Hepatocyte (in vitro differentiated cells): Measurements from ENCODE around the gene KSR1.

ENCODE experiments used
- CTCF ChIP-seq: fragments of 200-600 bp; sonication (generic); IDR thresholded peaks from 2 replicates; pipeline ENCODE4 v1.5.1; 2016; ENCODE audit warnings: antibody characterized with exemption, mild to moderate bottlenecking; ENCODE audit not compliant: poor library complexity
- EZH2 ChIP-seq: fragments of 200-600 bp; sonication (generic); IDR thresholded peaks from 2 replicates; pipeline ENCODE4 v1.6.1; 2016; ENCODE audit warnings: antibody characterized with exemption, mild to moderate bottlenecking, borderline replicate concordance
- EZH2phosphoT487 ChIP-seq: fragments of 200-600 bp; sonication (generic); IDR thresholded peaks from one replicate; pipeline ENCODE4 v1.6.1; 2018; ENCODE audit warnings: antibody characterized with exemption, mild to moderate bottlenecking, low read depth, moderate library complexity; ENCODE audit not compliant: unreplicated experiment, severe bottlenecking

GRCh38 chr17:27423651-27424050 lies 32.6 kb upstream of the KSR1 start:
- TF ChIP-seq CTCF = no peak
- no peak for TF ChIP-seq EZH2phosphoT487
- no peak for TF ChIP-seq EZH2
